ENCODE results near the gene UBA5. TPM values are rescaled to one million over a fixed set of nuclear protein-coding genes. Genes with fewer than 3 reads are reported as not detected.

The UBA5 gene
- total RNA-seq, 1 donor from 2014 or later: 84.7 TPM

DNA sequence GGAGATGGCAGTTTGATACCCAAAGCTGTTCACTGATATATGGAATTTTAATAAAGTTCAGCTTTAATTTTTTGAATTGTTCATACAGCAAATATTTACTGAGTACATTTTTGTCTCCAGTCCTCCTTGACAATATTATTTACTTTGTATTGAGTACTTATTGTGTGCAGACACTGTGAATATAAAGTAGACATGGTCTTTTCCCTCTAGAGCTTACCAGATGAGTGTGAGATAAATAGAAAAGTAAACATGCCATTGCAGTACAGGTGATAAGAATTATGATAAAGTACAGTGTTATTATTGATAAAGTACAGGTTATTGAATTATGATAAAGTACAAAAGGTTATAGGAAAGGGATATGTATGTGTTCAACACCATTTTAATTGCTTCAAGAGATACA, 2.1 kb downstream of the UBA5 start:
- peaks cover 12% of the 10 kb centered on the region for H3K4me1 ChIP-seq
- Mint-ChIP-seq H3K27ac (no peak overlapping the region), H3K27me3 (ENCODE audit: insufficient read depth, low read depth) (no peaks in the 10 kb centered on the region), H3K4me3 (peak overlapping the region; percentile 27), H3K9me3 (no peaks in the 10 kb centered on the region), H3K4me1 (peaks cover 18% of the 10 kb centered on the region), H3K36me3 (peaks cover 3% of the 10 kb centered on the region)
- peaks cover 18% of the 10 kb centered on the region for H3F3A ChIP-seq (ENCODE audit: low read depth)
- H3K4me3 ChIP-seq: peak overlapping the region; percentile 91
- DNase-seq (ENCODE audit: low spot score): no peak
- peaks cover 25% of the 10 kb centered on the region for H4K20me1 ChIP-seq (ENCODE audit: low read depth)
- H3K27ac ChIP-seq: no peak overlapping the region
- peaks cover 56% of the 10 kb centered on the region for H3K79me2 ChIP-seq (ENCODE audit: low read depth)
- no peak overlapping the region for H2AFZ ChIP-seq (replicated peaks)
- no peaks in the 10 kb centered on the region for H3K27me3 ChIP-seq
- H3K36me3 ChIP-seq: no peaks in the 10 kb centered on the region
- no peaks in the 10 kb centered on the region for H3K9me3 ChIP-seq (ENCODE audit: low read depth)
- peak overlapping the region; percentile 76 for H3K4me2 ChIP-seq
- TF ChIP-seq CTCF (IDR thresholded peaks at IDR 0.05) (no peak), EZH2phosphoT487 (IDR thresholded peaks at IDR 0.05) (no peak), EZH2 (IDR thresholded peaks at IDR 0.05) (no peak)
- peak overlapping the region; percentile 9 for H3K9ac ChIP-seq

GRCh38 chr3:132665230-132665745, 5.2 kb downstream of the UBA5 start:
- peaks cover 50% of the 10 kb centered on the region for H3K79me2 ChIP-seq (ENCODE audit: low read depth)
- Mint-ChIP-seq H3K4me3 (no peak overlapping the region), H3K36me3 (peaks cover 9% of the 10 kb centered on the region), H3K4me1 (peaks cover 10% of the 10 kb centered on the region), H3K27me3 (ENCODE audit: insufficient read depth, low read depth) (no peaks in the 10 kb centered on the region), H3K9me3 (no peaks in the 10 kb centered on the region), H3K27ac (no peak overlapping the region)
- no peak overlapping the region for H2AFZ ChIP-seq (replicated peaks)
- no peak for DNase-seq (ENCODE audit: low spot score)
- peaks cover 25% of the 10 kb centered on the region for H4K20me1 ChIP-seq (ENCODE audit: low read depth)
- H3F3A ChIP-seq (ENCODE audit: low read depth): peaks cover 4% of the 10 kb centered on the region
- TF ChIP-seq EZH2phosphoT487 (IDR thresholded peaks at IDR 0.05): no peak
- H3K9me3 ChIP-seq (ENCODE audit: low read depth): no peaks in the 10 kb centered on the region
- no peak overlapping the region for H3K9ac ChIP-seq
- peaks cover 12% of the 10 kb centered on the region for H3K4me1 ChIP-seq
- H3K27ac ChIP-seq: no peak overlapping the region
- H3K36me3 ChIP-seq: peaks cover 3% of the 10 kb centered on the region
- H3K27me3 ChIP-seq: no peaks in the 10 kb centered on the region
- no peak overlapping the region for H3K4me2 ChIP-seq
- H3K4me3 ChIP-seq: no peak overlapping the region

DNA sequence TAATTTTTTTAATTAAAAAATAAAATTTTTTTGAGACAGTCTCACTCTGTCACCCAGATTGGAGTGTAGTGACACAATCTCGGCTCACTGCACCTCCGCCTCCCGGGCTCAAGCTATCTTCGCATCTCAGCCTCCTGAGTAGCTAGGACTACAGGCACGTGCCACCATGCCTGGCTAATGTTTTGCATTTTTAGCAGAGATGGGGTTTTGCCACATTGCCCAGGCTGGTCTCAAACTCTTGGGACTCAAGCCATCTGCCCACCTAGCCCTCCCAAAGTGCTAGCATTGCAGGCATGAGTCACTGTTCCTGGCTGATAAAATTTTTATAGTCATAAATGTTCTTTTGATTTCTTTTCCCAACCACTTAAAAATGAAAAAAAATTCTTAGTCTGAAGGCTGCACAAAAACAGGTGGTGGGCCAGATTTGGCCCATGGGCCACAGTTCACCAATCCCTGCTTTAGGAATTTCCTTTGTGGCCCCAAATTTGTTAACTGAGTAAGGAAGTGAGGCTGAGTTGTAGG, 9.2 kb downstream of the UBA5 start:
- TF ChIP-seq EZH2 (IDR thresholded peaks at IDR 0.05): no peak
- no peak for TF ChIP-seq CTCF (IDR thresholded peaks at IDR 0.05)
- TF ChIP-seq EZH2phosphoT487 (IDR thresholded peaks at IDR 0.05): no peak
- H3K4me3 ChIP-seq: no peak overlapping the region
- Mint-ChIP-seq H3K27ac (no peak overlapping the region), H3K36me3 (peaks cover 8% of the 10 kb centered on the region), H3K27me3 (ENCODE audit: insufficient read depth, low read depth) (no peaks in the 10 kb centered on the region), H3K9me3 (no peaks in the 10 kb centered on the region), H3K4me3 (no peak overlapping the region), H3K4me1 (no peaks in the 10 kb centered on the region)
- peaks cover 24% of the 10 kb centered on the region for H3K36me3 ChIP-seq
- H2AFZ ChIP-seq (replicated peaks): no peak overlapping the region
- peaks cover 10% of the 10 kb centered on the region for H3K79me2 ChIP-seq (ENCODE audit: low read depth)
- peaks cover 8% of the 10 kb centered on the region for H4K20me1 ChIP-seq (ENCODE audit: low read depth)
- no peak overlapping the region for H3K9ac ChIP-seq
- no peaks in the 10 kb centered on the region for H3K9me3 ChIP-seq (ENCODE audit: low read depth)
- no peaks in the 10 kb centered on the region for H3K27me3 ChIP-seq
- no peak overlapping the region for H3K4me2 ChIP-seq
- H3K4me1 ChIP-seq: no peaks in the 10 kb centered on the region
- no peak for DNase-seq (ENCODE audit: low spot score)
- peaks cover 4% of the 10 kb centered on the region for H3F3A ChIP-seq (ENCODE audit: low read depth)
- no peak overlapping the region for H3K27ac ChIP-seq

DNA sequence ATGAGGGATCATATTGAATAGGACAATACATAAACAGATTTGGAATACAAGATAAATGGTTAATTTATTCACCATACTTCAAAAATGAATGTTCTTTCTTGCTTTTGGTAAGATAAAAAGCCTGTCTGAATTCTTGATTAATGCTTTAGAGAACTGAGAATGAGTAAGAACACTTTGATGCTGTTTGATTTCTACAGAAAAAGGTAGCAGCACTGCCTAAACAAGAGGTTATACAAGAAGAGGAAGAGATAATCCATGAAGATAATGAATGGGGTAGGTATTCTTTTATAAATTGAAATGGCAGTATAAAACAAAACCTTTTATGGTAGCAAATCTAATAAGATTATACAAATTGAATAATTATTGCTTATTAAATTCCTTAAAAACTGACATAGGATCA, 15.3 kb downstream of the UBA5 start:
- DNase-seq (ENCODE audit: low spot score): no peak
- no peaks in the 10 kb centered on the region for H4K20me1 ChIP-seq (ENCODE audit: low read depth)
- H3K9me3 Mint-ChIP-seq: no peaks in the 10 kb centered on the region
- H2AFZ ChIP-seq (replicated peaks): no peak overlapping the region
- no peak overlapping the region for H3K4me2 ChIP-seq
- H3K4me1 ChIP-seq: no peaks in the 10 kb centered on the region
- no peak overlapping the region for H3K27ac Mint-ChIP-seq
- no peaks in the 10 kb centered on the region for H3K27me3 Mint-ChIP-seq (ENCODE audit: insufficient read depth, low read depth)
- peaks cover 34% of the 10 kb centered on the region for H3K36me3 ChIP-seq
- no peaks in the 10 kb centered on the region for H3K27me3 ChIP-seq
- peaks cover 9% of the 10 kb centered on the region for H3F3A ChIP-seq (ENCODE audit: low read depth)
- H3K36me3 Mint-ChIP-seq: peaks cover 14% of the 10 kb centered on the region
- H3K9ac ChIP-seq: no peak overlapping the region
- H3K79me2 ChIP-seq (ENCODE audit: low read depth): no peaks in the 10 kb centered on the region
- TF ChIP-seq EZH2 (IDR thresholded peaks at IDR 0.05) (no peak), EZH2phosphoT487 (IDR thresholded peaks at IDR 0.05) (no peak), CTCF (IDR thresholded peaks at IDR 0.05) (no peak)
- no peak overlapping the region for H3K4me3 ChIP-seq
- no peak overlapping the region for H3K4me3 Mint-ChIP-seq
- H3K27ac ChIP-seq: no peak overlapping the region
- H3K9me3 ChIP-seq (ENCODE audit: low read depth): no peaks in the 10 kb centered on the region
- no peaks in the 10 kb centered on the region for H3K4me1 Mint-ChIP-seq
